Neural cell (in vitro differentiated cells): ENCODE data around the gene ECI1. TPM values are rescaled to one million over a fixed set of nuclear protein-coding genes. Genes with fewer than 3 reads are reported as not detected.

Experiments
- H2AFZ ChIP-seq: fragments of 200-600, 300-800 bp; sonication (generic), shearing (Covaris generic); 2 replicates; pipeline ENCODE4 v1.6.0; 2014; ENCODE audit warnings: low read depth, mild to moderate bottlenecking, antibody characterized with exemption, low read length, moderate library complexity
- H3F3A ChIP-seq: fragments of 200-600 bp; shearing (Covaris generic); 2 replicates; pipeline ENCODE4 v1.6.1; 2016; ENCODE audit warnings: mild to moderate bottlenecking, moderate library complexity, mixed read lengths, antibody characterized with exemption, low read length; ENCODE audit not compliant: insufficient read depth, poor library complexity, severe bottlenecking
- H3K27ac ChIP-seq: fragments of 200-600, 300-800 bp; sonication (generic), shearing (Covaris generic); 2 replicates; pipeline ENCODE4 v1.5.1; 2014; ENCODE audit warnings: mild to moderate bottlenecking, low read length, moderate library complexity
- H3K27me3 ChIP-seq: fragments of 300-800, 200-600 bp; sonication (generic), shearing (Covaris generic); 2 replicates; pipeline ENCODE4 v1.6.0; 2014; ENCODE audit warnings: mild to moderate bottlenecking, low read depth, low read length, moderate library complexity; ENCODE audit not compliant: insufficient read depth
- H3K36me3 ChIP-seq: fragments of 300-800, 200-600 bp; sonication (generic), shearing (Covaris generic); 2 replicates; pipeline ENCODE4 v1.5.1; 2014; ENCODE audit warnings: mild to moderate bottlenecking, antibody characterized with exemption, low read length, moderate library complexity; ENCODE audit not compliant: insufficient read depth
- H3K4me2 ChIP-seq: fragments of 300-800, 200-600 bp; sonication (generic), shearing (Covaris generic); 2 replicates; pipeline ENCODE4 v1.6.0; 2014; ENCODE audit warnings: mild to moderate bottlenecking, low read length
- H3K4me3 ChIP-seq: fragments of 300-800, 200-600 bp; sonication (generic), shearing (Covaris generic); 2 replicates; pipeline ENCODE4 v1.5.1; 2014; ENCODE audit warnings: mild to moderate bottlenecking, low read length, moderate library complexity
- H3K79me2 ChIP-seq: fragments of 200-600 bp; shearing (Covaris generic); replicated peaks from 2 replicates; pipeline ENCODE4 v1.6.0; 2014; ENCODE audit warnings: mild to moderate bottlenecking, low read length, moderate library complexity; ENCODE audit not compliant: insufficient read depth
- H3K9ac ChIP-seq: fragments of 300-800, 200-600 bp; sonication (generic), shearing (Covaris generic); 2 replicates; pipeline ENCODE4 v1.6.1; 2016; ENCODE audit warnings: mild to moderate bottlenecking, low read length, mixed read lengths
- H3K9me2 ChIP-seq: fragments of 200-600 bp; shearing (Covaris generic); 2 replicates; pipeline ENCODE4 v1.6.1; 2016; ENCODE audit warnings: mild to moderate bottlenecking, low read length, mixed read lengths; ENCODE audit not compliant: insufficient read depth
- H3K9me3 ChIP-seq: fragments of 200-600, 300-800 bp; sonication (generic), shearing (Covaris generic); 2 replicates; pipeline ENCODE4 v1.6.1; 2016; ENCODE audit warnings: mild to moderate bottlenecking, mixed run types, low read length, moderate library complexity, mixed read lengths
- H4K20me1 ChIP-seq: fragments of 200-600 bp; shearing (Covaris generic); 2 replicates; pipeline ENCODE4 v1.6.1; 2016; ENCODE audit warnings: mild to moderate bottlenecking, mixed run types; ENCODE audit not compliant: insufficient read depth
- EP300 ChIP-seq: fragments of 450-650 bp; conservative IDR thresholded peaks from 2 replicates; pipeline ENCODE4 v1.6.1; 2014; ENCODE audit warnings: antibody characterized with exemption, mild to moderate bottlenecking, moderate library complexity; ENCODE audit not compliant: poor library complexity, severe bottlenecking
- EZH2 ChIP-seq: fragments of 200-600, 300-800 bp; shearing (Covaris generic), sonication (generic); IDR thresholded peaks from 2 replicates; pipeline ENCODE4 v1.6.1; 2014; ENCODE audit warnings: antibody characterized with exemption, low read length, borderline replicate concordance, mild to moderate bottlenecking; ENCODE audit not compliant: insufficient read depth, poor library complexity, severe bottlenecking
- MXI1 ChIP-seq: fragments of 450-650 bp; conservative IDR thresholded peaks from 2 replicates; pipeline ENCODE4 v1.6.1; 2014; ENCODE audit warnings: antibody characterized with exemption, mild to moderate bottlenecking; ENCODE audit not compliant: poor library complexity, severe bottlenecking
- POLR2AphosphoS5 ChIP-seq: IDR thresholded peaks from 2 replicates; pipeline ENCODE4 v1.6.1; 2012
- RAD21 ChIP-seq: fragments of 450-650 bp; conservative IDR thresholded peaks from 2 replicates; pipeline ENCODE4 v1.6.1; 2014; ENCODE audit warnings: antibody characterized with exemption, mild to moderate bottlenecking, moderate library complexity
- SMC3 ChIP-seq: fragments of 450-650 bp; conservative IDR thresholded peaks from 2 replicates; pipeline ENCODE4 v1.6.1; 2014; ENCODE audit warnings: antibody characterized with exemption, mild to moderate bottlenecking, moderate library complexity; ENCODE audit not compliant: poor library complexity
- TAF1 ChIP-seq: IDR thresholded peaks from 2 replicates; pipeline ENCODE4 v1.6.1; 2012; ENCODE audit warnings: low read depth
- polyA plus RNA-seq: library from polyadenylated mRNA; depleted of rRNA; stranded (reverse); fragments of >200 nt; gene quantifications from 2 replicates; pipeline ENCODE4 v1.2.3, GENCODE V29; 2014
- TF ChIP-seq, protein P1 (sequence below): fragments of 450-650 bp; IDR thresholded peaks from 2 replicates; pipeline ENCODE4 v1.5.1; 2014; ENCODE audit warnings: antibody characterized with exemption, mild to moderate bottlenecking, moderate library complexity; ENCODE audit not compliant: poor library complexity, severe bottlenecking
- TF ChIP-seq, protein P2 (sequence below): IDR thresholded peaks from 2 replicates; pipeline ENCODE4 v1.6.1; 2012; ENCODE audit warnings: borderline replicate concordance

ECI1 gene
- polyA plus RNA-seq, 1 donor from 2014 or later = 35.3 TPM

DNA sequence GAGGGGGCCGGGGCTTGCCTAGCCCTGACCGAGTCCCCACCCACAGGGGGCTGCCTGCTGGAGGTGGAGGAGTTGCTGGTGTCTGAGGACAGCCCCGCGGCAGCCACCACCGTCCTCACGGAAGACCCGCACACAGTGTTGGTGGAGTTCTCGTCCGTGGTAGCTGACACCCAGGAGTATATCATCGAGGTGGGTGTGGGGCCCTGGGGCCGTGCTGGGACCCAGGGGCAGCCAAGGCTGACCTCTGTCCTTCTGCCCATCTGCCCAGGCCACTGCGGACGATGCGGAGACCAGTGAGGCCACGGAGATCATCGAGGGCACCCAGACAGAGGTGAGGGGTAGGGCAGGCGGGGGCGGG lies 16.6 kb downstream of the ECI1 start:
- TF ChIP-seq TAF1 = no peak
- TF ChIP-seq EP300 = no peak
- TF ChIP-seq, protein P1, sequence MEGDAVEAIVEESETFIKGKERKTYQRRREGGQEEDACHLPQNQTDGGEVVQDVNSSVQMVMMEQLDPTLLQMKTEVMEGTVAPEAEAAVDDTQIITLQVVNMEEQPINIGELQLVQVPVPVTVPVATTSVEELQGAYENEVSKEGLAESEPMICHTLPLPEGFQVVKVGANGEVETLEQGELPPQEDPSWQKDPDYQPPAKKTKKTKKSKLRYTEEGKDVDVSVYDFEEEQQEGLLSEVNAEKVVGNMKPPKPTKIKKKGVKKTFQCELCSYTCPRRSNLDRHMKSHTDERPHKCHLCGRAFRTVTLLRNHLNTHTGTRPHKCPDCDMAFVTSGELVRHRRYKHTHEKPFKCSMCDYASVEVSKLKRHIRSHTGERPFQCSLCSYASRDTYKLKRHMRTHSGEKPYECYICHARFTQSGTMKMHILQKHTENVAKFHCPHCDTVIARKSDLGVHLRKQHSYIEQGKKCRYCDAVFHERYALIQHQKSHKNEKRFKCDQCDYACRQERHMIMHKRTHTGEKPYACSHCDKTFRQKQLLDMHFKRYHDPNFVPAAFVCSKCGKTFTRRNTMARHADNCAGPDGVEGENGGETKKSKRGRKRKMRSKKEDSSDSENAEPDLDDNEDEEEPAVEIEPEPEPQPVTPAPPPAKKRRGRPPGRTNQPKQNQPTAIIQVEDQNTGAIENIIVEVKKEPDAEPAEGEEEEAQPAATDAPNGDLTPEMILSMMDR = no peak
- TF ChIP-seq SMC3 = no peak
- TF ChIP-seq EZH2 = no peak
- TF ChIP-seq POLR2AphosphoS5 = no peak
- no peak for TF ChIP-seq RAD21
- no peak for TF ChIP-seq MXI1
- TF ChIP-seq, protein P2, sequence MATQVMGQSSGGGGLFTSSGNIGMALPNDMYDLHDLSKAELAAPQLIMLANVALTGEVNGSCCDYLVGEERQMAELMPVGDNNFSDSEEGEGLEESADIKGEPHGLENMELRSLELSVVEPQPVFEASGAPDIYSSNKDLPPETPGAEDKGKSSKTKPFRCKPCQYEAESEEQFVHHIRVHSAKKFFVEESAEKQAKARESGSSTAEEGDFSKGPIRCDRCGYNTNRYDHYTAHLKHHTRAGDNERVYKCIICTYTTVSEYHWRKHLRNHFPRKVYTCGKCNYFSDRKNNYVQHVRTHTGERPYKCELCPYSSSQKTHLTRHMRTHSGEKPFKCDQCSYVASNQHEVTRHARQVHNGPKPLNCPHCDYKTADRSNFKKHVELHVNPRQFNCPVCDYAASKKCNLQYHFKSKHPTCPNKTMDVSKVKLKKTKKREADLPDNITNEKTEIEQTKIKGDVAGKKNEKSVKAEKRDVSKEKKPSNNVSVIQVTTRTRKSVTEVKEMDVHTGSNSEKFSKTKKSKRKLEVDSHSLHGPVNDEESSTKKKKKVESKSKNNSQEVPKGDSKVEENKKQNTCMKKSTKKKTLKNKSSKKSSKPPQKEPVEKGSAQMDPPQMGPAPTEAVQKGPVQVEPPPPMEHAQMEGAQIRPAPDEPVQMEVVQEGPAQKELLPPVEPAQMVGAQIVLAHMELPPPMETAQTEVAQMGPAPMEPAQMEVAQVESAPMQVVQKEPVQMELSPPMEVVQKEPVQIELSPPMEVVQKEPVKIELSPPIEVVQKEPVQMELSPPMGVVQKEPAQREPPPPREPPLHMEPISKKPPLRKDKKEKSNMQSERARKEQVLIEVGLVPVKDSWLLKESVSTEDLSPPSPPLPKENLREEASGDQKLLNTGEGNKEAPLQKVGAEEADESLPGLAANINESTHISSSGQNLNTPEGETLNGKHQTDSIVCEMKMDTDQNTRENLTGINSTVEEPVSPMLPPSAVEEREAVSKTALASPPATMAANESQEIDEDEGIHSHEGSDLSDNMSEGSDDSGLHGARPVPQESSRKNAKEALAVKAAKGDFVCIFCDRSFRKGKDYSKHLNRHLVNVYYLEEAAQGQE = no peak
- H3K27ac ChIP-seq = no peak overlapping the region
- no peak overlapping the region for H2AFZ ChIP-seq
- H3K4me3 ChIP-seq = no peak overlapping the region
- H3K9me2 ChIP-seq = no peaks in the 10 kb centered on the region
- no peaks in the 10 kb centered on the region for H3K9me3 ChIP-seq
- H3K36me3 ChIP-seq = no peaks in the 10 kb centered on the region
- H4K20me1 ChIP-seq = no peaks in the 10 kb centered on the region
- H3K79me2 ChIP-seq = no peaks in the 10 kb centered on the region
- H3K9ac ChIP-seq = no peak overlapping the region
- H3K4me2 ChIP-seq = no peak overlapping the region
- H3F3A ChIP-seq = no peaks in the 10 kb centered on the region
- peaks cover 15% of the 10 kb centered on the region for H3K27me3 ChIP-seq

DNA sequence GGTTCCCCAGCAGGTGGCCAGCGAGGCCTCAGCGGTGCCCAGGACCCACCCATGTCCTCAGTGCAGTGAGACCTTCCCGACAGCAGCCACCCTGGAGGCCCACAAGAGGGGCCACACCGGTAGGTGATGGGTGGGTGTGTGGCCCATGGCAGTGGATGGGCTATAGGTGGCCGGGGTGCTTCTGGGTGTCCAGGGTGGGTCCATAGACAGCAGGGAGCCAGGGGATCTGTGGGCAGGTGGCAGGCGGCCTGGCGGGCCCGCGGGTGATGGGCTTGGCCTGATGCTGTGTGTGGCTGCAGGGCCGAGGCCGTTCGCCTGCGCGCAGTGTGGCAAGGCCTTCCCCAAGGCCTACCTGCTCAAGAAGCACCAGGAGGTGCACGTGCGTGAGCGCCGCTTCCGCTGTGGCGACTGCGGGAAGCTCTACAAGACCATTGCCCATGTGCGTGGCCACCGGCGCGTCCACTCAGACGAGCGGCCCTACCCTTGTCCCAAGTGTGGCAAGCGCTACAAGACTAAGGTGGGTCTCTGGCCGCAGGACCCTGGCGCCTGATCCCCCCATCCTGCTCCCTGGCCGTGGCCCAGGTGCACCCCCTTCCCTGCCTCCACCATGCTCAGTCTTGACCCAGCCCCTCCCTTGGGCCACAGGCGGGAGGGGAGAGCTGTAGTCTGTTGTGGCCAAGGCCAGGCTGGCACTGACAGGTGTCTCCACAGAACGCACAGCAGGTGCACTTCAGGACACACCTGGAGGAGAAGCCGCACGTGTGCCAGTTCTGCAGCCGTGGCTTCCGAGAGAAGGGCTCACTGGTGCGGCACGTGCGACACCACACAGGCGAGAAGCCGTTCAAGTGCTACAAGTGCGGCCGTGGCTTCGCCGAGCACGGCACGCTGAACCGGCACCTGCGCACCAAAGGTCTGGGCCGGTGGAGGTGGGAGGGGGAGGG lies 17.2 kb downstream of the ECI1 start:
- Histone ChIP-seq H3K27me3 (peaks cover 15% of the 10 kb centered on the region), H3K9ac (no peak overlapping the region), H3K9me2 (no peaks in the 10 kb centered on the region), H3K4me3 (no peak overlapping the region), H3K79me2 (no peaks in the 10 kb centered on the region), H3F3A (no peaks in the 10 kb centered on the region), H3K4me2 (no peak overlapping the region), H3K36me3 (no peaks in the 10 kb centered on the region), H3K9me3 (no peaks in the 10 kb centered on the region), H4K20me1 (no peaks in the 10 kb centered on the region), H2AFZ (no peak overlapping the region), H3K27ac (no peak overlapping the region)
- TF ChIP-seq RAD21 (no peak), EP300 (no peak), MXI1 (no peak), SMC3 (no peak), TAF1 (no peak), EZH2 (no peak), POLR2AphosphoS5 (no peak)
- TF ChIP-seq, protein P2 = no peak
- TF ChIP-seq, protein P1 = no peak
